OCI-LY1 (cell line): ENCODE data around the gene BRME1.
A peak's percentile ranks its signal among the peaks of the same experiment; 100 is the strongest.

ENCODE experiments used
- H2AFZ ChIP-seq: fragments of 200-600 bp; sonication (generic), shearing (Covaris generic); 2 replicates; pipeline ENCODE4 v1.6.0; 2014; ENCODE audit warnings: antibody characterized with exemption, mild to moderate bottlenecking, low read length
- H3F3A ChIP-seq: fragments of 200-600 bp; sonication (generic), shearing (Covaris generic); 2 replicates; pipeline ENCODE4 v1.6.0; 2014; ENCODE audit warnings: mild to moderate bottlenecking, antibody characterized with exemption, low read length, moderate library complexity; ENCODE audit not compliant: insufficient read depth
- H3K27ac ChIP-seq: fragments of 200-600 bp; sonication (generic); 2 replicates; pipeline ENCODE4 v1.5.1; 2014; ENCODE audit warnings: low read length, mixed run types, mild to moderate bottlenecking, low read depth; ENCODE audit not compliant: poor library complexity, severe bottlenecking
- H3K27me3 ChIP-seq: fragments of 200-600 bp; sonication (generic); 2 replicates; pipeline ENCODE4 v1.6.0; 2014; ENCODE audit warnings: antibody characterized with exemption, mild to moderate bottlenecking, low read length, moderate library complexity; ENCODE audit not compliant: insufficient read depth
- H3K36me3 ChIP-seq: fragments of 200-600 bp; sonication (generic); 2 replicates; pipeline ENCODE4 v1.6.1; 2014; ENCODE audit warnings: mild to moderate bottlenecking, antibody characterized with exemption, low read length, moderate library complexity, mixed read lengths; ENCODE audit not compliant: insufficient read depth
- H3K4me1 ChIP-seq: fragments of 200-600 bp; sonication (generic); 2 replicates; pipeline ENCODE4 v1.5.1; 2014; ENCODE audit warnings: mild to moderate bottlenecking, low read length, moderate library complexity; ENCODE audit not compliant: insufficient read depth, severe bottlenecking
- H3K4me2 ChIP-seq: fragments of 200-600 bp; sonication (generic), shearing (Covaris generic); 2 replicates; pipeline ENCODE4 v1.6.1; 2014; ENCODE audit warnings: low read length
- H3K4me3 ChIP-seq: fragments of 200-600 bp; sonication (generic); 2 replicates; pipeline ENCODE4 v1.5.1; 2014; ENCODE audit warnings: low read length, low read depth, mild to moderate bottlenecking, mixed read lengths; ENCODE audit not compliant: poor library complexity, severe bottlenecking
- H3K79me2 ChIP-seq: fragments of 200-600 bp; shearing (Covaris generic); 2 replicates; pipeline ENCODE4 v1.6.1; 2016; ENCODE audit warnings: mixed run types, low read length, mixed read lengths; ENCODE audit not compliant: insufficient read depth
- H3K9ac ChIP-seq: fragments of 200-600 bp; sonication (generic), shearing (Covaris generic); 2 replicates; pipeline ENCODE4 v1.6.1; 2014; ENCODE audit warnings: mild to moderate bottlenecking, low read length, mixed read lengths
- H3K9me2 ChIP-seq: fragments of 200-600 bp; sonication (generic), shearing (Covaris generic); 2 replicates; pipeline ENCODE4 v1.6.1; 2014; ENCODE audit warnings: low read depth, mild to moderate bottlenecking, low read length, mixed read lengths
- H3K9me3 ChIP-seq: fragments of 200-600 bp; shearing (Covaris generic); 2 replicates; pipeline ENCODE4 v1.6.1; 2014; ENCODE audit warnings: low read length, mixed read lengths
- H4K20me1 ChIP-seq: fragments of 200-600 bp; sonication (generic), shearing (Covaris generic); 2 replicates; pipeline ENCODE4 v1.6.0; 2016; ENCODE audit warnings: mild to moderate bottlenecking, low read length; ENCODE audit not compliant: insufficient read depth
- EZH2 ChIP-seq: fragments of 200-600 bp; sonication (generic), shearing (Covaris generic); IDR thresholded peaks from 2 replicates; pipeline ENCODE4 v1.8.0; 2017; ENCODE audit warnings: borderline replicate concordance, mixed run types, mild to moderate bottlenecking, antibody characterized with exemption, low read length, moderate library complexity, mixed read lengths
- TF ChIP-seq, protein P1 (sequence below): fragments of 200-600 bp; sonication (generic), shearing (Covaris generic); IDR thresholded peaks from 2 replicates; pipeline ENCODE4 v1.5.1; 2017; ENCODE audit warnings: mild to moderate bottlenecking, antibody characterized with exemption, low read length, moderate library complexity, mixed read lengths

The BRME1 gene

DNA sequence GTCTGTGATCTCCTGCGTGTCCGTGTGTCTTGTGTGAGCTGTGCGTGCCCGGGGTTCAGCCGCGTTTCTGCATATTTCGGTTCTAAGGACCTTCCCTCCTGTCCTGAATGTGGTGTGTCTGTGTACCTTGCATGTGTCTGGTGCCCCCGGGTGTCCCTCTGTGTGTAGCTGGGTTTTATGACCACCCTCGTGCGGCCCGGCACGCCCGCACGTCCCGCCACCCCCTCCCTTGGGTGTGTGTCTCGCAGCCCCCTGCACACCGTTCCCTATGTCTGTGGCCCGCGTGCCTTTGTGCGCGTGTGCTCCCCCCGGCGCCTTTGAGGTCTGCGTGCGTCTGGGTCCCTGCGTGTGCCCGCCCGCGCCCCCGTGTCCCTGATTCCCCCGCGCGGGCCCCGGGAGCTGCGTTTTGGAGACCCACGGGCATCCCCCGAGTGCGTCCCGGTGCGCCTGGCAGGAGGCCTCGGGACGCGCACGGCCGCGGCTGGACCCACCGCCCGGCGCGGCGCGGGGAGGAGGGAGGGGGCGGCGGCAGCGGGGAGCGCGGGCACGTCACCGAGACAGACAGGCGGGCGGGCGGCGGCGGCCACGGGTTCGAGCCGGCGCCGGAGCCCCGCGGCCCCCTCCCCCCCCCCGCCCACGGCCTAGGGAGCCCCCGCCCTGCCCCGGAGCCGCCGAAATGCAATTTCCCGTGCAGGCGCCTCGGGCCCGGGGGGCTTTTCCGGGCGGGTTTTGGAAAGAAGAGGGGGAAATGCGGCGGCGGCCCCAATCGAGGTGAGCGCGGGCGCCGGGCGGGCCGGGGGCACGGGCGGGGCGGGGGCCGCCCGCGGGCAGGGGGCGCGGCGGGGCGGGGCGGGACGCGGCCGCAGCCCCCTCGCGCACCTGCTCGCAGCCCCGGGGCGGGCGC, 41.0 kb downstream of the BRME1 start:
- no peak overlapping the region for H3K9ac ChIP-seq

DNA sequence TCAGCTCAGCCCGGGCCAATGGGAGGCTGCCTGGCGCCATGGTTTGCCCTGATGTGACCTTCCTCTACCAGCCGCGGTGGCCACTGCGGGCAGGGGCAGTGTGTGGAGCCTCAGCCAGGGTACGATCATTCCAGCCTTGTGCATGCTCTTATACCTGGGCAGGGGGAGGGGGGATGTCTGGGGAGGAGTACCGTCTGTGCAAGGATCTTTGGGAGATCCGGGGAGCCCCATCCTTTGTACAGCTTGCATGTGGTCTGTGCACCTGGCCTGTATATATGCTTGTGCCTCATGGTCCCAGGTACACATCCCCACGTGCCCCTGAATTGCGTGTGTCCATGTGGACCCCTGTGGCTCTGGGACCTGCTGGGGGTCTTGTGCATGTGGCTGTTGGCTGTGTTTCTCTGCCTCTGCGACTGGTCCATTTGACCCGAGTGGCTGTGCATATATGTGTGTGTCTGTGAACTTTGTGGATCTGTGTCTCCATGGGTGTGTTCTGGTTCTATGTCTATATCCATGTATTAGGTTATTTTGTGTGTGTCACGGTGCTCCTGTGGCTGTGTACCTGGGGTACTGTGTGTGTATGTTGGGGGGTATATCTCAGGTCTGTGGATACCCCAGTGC, 41.8 kb downstream of the BRME1 start:
- Histone ChIP-seq H3K36me3 (no peaks in the 10 kb centered on the region), H3K9me3 (no peaks in the 10 kb centered on the region), H3F3A (no peaks in the 10 kb centered on the region), H3K4me2 (no peak overlapping the region), H4K20me1 (no peaks in the 10 kb centered on the region), H3K9me2 (no peaks in the 10 kb centered on the region), H3K79me2 (no peaks in the 10 kb centered on the region), H3K4me1 (peaks cover 6% of the 10 kb centered on the region), H3K27ac (no peak overlapping the region), H3K27me3 (peaks cover 11% of the 10 kb centered on the region; the same call in 1 of the 2 replicates), H3K4me3 (no peak overlapping the region), H2AFZ (no peak overlapping the region), H3K9ac (no peak overlapping the region)
- TF ChIP-seq, protein P1, sequence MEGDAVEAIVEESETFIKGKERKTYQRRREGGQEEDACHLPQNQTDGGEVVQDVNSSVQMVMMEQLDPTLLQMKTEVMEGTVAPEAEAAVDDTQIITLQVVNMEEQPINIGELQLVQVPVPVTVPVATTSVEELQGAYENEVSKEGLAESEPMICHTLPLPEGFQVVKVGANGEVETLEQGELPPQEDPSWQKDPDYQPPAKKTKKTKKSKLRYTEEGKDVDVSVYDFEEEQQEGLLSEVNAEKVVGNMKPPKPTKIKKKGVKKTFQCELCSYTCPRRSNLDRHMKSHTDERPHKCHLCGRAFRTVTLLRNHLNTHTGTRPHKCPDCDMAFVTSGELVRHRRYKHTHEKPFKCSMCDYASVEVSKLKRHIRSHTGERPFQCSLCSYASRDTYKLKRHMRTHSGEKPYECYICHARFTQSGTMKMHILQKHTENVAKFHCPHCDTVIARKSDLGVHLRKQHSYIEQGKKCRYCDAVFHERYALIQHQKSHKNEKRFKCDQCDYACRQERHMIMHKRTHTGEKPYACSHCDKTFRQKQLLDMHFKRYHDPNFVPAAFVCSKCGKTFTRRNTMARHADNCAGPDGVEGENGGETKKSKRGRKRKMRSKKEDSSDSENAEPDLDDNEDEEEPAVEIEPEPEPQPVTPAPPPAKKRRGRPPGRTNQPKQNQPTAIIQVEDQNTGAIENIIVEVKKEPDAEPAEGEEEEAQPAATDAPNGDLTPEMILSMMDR = no peak
- no peak for TF ChIP-seq EZH2

More for the DNA sequence above, 41.0 kb downstream of the BRME1 start:
- TF ChIP-seq, protein P1 = no peak
- no peak for TF ChIP-seq EZH2
- Histone ChIP-seq H3K9me3 (no peaks in the 10 kb centered on the region), H3K27me3 (peaks cover 11% of the 10 kb centered on the region; the same call in 1 of the 2 replicates), H3K27ac (no peak overlapping the region), H3K4me2 (peak overlapping the region; percentile 62; the same call in 1 of the 2 replicates), H3K9me2 (no peaks in the 10 kb centered on the region), H3K4me3 (peak overlapping the region; percentile 52), H3K36me3 (no peaks in the 10 kb centered on the region), H3F3A (no peaks in the 10 kb centered on the region), H3K4me1 (peaks cover 6% of the 10 kb centered on the region), H2AFZ (no peak overlapping the region), H4K20me1 (no peaks in the 10 kb centered on the region), H3K79me2 (no peaks in the 10 kb centered on the region)

- TF ChIP-seq, protein P1 = peak; percentile 80
- TF ChIP-seq EZH2 = no peak
- H4K20me1 ChIP-seq = no peaks in the 10 kb centered on the region
- no peak overlapping the region for H3K27ac ChIP-seq
- peak overlapping the region; percentile 31 for H3K4me3 ChIP-seq
- H3K79me2 ChIP-seq = no peaks in the 10 kb centered on the region
- no peaks in the 10 kb centered on the region for H3F3A ChIP-seq
- no peaks in the 10 kb centered on the region for H3K9me2 ChIP-seq
- H3K27me3 ChIP-seq = peaks cover 11% of the 10 kb centered on the region; the same call in 1 of the 2 replicates
- H3K36me3 ChIP-seq = no peaks in the 10 kb centered on the region
- no peak overlapping the region for H2AFZ ChIP-seq
- no peak overlapping the region for H3K9ac ChIP-seq
- no peaks in the 10 kb centered on the region for H3K9me3 ChIP-seq
- peak overlapping the region; percentile 53 for H3K4me2 ChIP-seq
- H3K4me1 ChIP-seq = peaks cover 6% of the 10 kb centered on the region
Observed at GRCh38 chr19:13861714-13862531, 44.0 kb downstream of the BRME1 start.
